IMR-90 (cell line): ENCODE measurements around the gene WNT7B. TPM values are rescaled to one million over a fixed set of nuclear protein-coding genes. Genes with fewer than 3 reads are reported as not detected.

ENCODE experiments used
- ATAC-seq: fragments of 200-7000 bp; cut with Tn5 transposase; 2 replicates; pipeline ENCODE4 v1.9.1; 2020; ENCODE audit warnings: low read depth, mild to moderate bottlenecking, moderate library complexity
- BruUV-seq: library from RNA; stranded (reverse); fragments of 400-500 nt; replicated peaks from 2 replicates; lab custom pipeline; 2021; lab: Mats Ljungman, UMichigan
- CTCF ChIA-PET: fragments of 300-600 bp; formaldehyde crosslinking; extraction: SDS; loops from one replicate; lab custom pipeline; 2021; ENCODE audit warnings: antibody characterized with exemption; lab: Yijun Ruan, JAX
- POLR2A ChIA-PET: fragments of 300-600 bp; sonication (Branson Sonifier 250); formaldehyde crosslinking; loops from one replicate; lab custom pipeline; 2022; ENCODE audit warnings: antibody characterized with exemption; ENCODE audit not compliant: unreplicated experiment; lab: Charles Lee
- DNase-seq: peaks from one replicate; pipeline ENCODE4 v3.0.0; 2013
- H2AFZ ChIP-seq: replicated peaks from 2 replicates; pipeline ENCODE3; 2013; ENCODE audit warnings: low read length, mild to moderate bottlenecking; ENCODE audit not compliant: poor library complexity
- H2AK5ac ChIP-seq: 2 replicates; pipeline ENCODE4 v1.6.1; 2013; ENCODE audit warnings: low read depth, low read length, inconsistent platforms
- H2AK9ac ChIP-seq: replicated peaks from 2 replicates; pipeline ENCODE3; 2013; ENCODE audit warnings: mild to moderate bottlenecking, low read depth, low read length, moderate library complexity; ENCODE audit not compliant: poor library complexity
- H2BK120ac ChIP-seq: 2 replicates; pipeline ENCODE4 v1.6.1; 2013; ENCODE audit warnings: low read depth, low read length, inconsistent platforms
- H2BK15ac ChIP-seq: 3 replicates; pipeline ENCODE4 v1.6.1; 2013; ENCODE audit warnings: low read depth, low read length, inconsistent platforms
- H2BK20ac ChIP-seq: 2 replicates; pipeline ENCODE4 v1.6.1; 2013; ENCODE audit warnings: low read depth, mild to moderate bottlenecking, inconsistent platforms, low read length, moderate library complexity
- H2BK5ac ChIP-seq: 2 replicates; pipeline ENCODE4 v1.6.1; 2013; ENCODE audit warnings: mild to moderate bottlenecking, low read depth, low read length, inconsistent platforms; ENCODE audit not compliant: poor library complexity, severe bottlenecking
- H3K14ac ChIP-seq: replicated peaks from 2 replicates; pipeline ENCODE4 v1.6.1; 2013; ENCODE audit warnings: low read depth, low read length, inconsistent platforms
- H3K18ac ChIP-seq: 2 replicates; pipeline ENCODE4 v1.6.1; 2013; ENCODE audit warnings: low read depth, low read length, control low read depth
- H3K23ac ChIP-seq: 2 replicates; pipeline ENCODE4 v1.6.1; 2013; ENCODE audit warnings: low read depth, low read length, inconsistent platforms
- H3K27ac ChIP-seq: 2 replicates; pipeline ENCODE4 v1.5.1; 2013; ENCODE audit warnings: mild to moderate bottlenecking, control low read depth, low read length; ENCODE audit not compliant: insufficient read depth
- H3K27me3 ChIP-seq: 2 replicates; pipeline ENCODE4 v1.6.1; 2013; ENCODE audit warnings: low read length; ENCODE audit not compliant: control insufficient read depth, insufficient read depth
- H3K36me3 ChIP-seq: 2 replicates; pipeline ENCODE4 v1.6.1; 2013; ENCODE audit warnings: low read length, mixed read lengths; ENCODE audit not compliant: control insufficient read depth, insufficient read depth
- H3K4ac ChIP-seq: 2 replicates; pipeline ENCODE4 v1.6.1; 2013; ENCODE audit warnings: low read depth, low read length, inconsistent platforms
- H3K4me1 ChIP-seq: 2 replicates; pipeline ENCODE4 v1.6.1; 2013; ENCODE audit warnings: low read length, mixed read lengths; ENCODE audit not compliant: control insufficient read depth, insufficient read depth
- H3K4me2 ChIP-seq: 2 replicates; pipeline ENCODE4 v1.6.1; 2013; ENCODE audit warnings: low read depth, mild to moderate bottlenecking, control low read depth, low read length, moderate library complexity
- H3K4me3 ChIP-seq: 2 replicates; pipeline ENCODE4 v1.5.1; 2013; ENCODE audit warnings: low read depth, mild to moderate bottlenecking, control low read depth, low read length, moderate library complexity; ENCODE audit not compliant: insufficient read depth
- H3K56ac ChIP-seq: 2 replicates; pipeline ENCODE4 v1.6.1; 2013; ENCODE audit warnings: low read length, inconsistent platforms; ENCODE audit not compliant: insufficient read depth; ENCODE audit errors: extremely low read depth
- H3K79me1 ChIP-seq, 2 experiments: 2 replicates each; pipeline ENCODE4 v1.6.1; 2013; ENCODE audit warnings: low read length in 2 of 2, inconsistent platforms in 1 of 2, low read depth in 1 of 2
- H3K9ac ChIP-seq: 2 replicates; pipeline ENCODE4 v1.6.1; 2013; ENCODE audit warnings: low read depth, low read length, control low read depth
- H3K9me1 ChIP-seq: 2 replicates; pipeline ENCODE4 v1.6.1; 2013; ENCODE audit warnings: low read length, inconsistent platforms; ENCODE audit not compliant: insufficient read depth
- H3K9me3 ChIP-seq: 2 replicates; pipeline ENCODE4 v1.6.1; 2013; ENCODE audit warnings: low read length; ENCODE audit not compliant: control insufficient read depth, insufficient read depth
- H4K20me1 ChIP-seq: 2 replicates; pipeline ENCODE4 v1.6.1; 2013; ENCODE audit warnings: low read length, inconsistent platforms; ENCODE audit not compliant: insufficient read depth
- H4K5ac ChIP-seq: 2 replicates; pipeline ENCODE4 v1.6.1; 2013; ENCODE audit warnings: mild to moderate bottlenecking, low read depth, low read length, control low read depth
- H4K8ac ChIP-seq, 2 experiments: 2 replicates each; pipeline ENCODE4 v1.6.1; 2013; ENCODE audit warnings: low read depth in 2 of 2, low read length in 2 of 2, control low read depth in 1 of 2, inconsistent platforms in 1 of 2
- H4K91ac ChIP-seq: 2 replicates; pipeline ENCODE4 v1.6.1; 2013; ENCODE audit warnings: low read depth, low read length, inconsistent platforms; ENCODE audit not compliant: insufficient read depth
- BHLHE40 ChIP-seq: fragments of 150-350 bp; IDR thresholded peaks from 2 replicates; pipeline ENCODE4 v1.6.1; 2016; ENCODE audit warnings: mild to moderate bottlenecking, low read depth, low read length
- CEBPB ChIP-seq: IDR thresholded peaks from 2 replicates; pipeline ENCODE4 v1.6.1; 2012; ENCODE audit warnings: low read depth, low read length, improper control_type of control experiment
- CHD1 ChIP-seq: IDR thresholded peaks from 2 replicates; pipeline ENCODE4 v1.6.1; 2012; ENCODE audit warnings: low read depth, low read length, improper control_type of control experiment
- CTCF ChIP-seq: conservative IDR thresholded peaks from 2 replicates; pipeline ENCODE4 v1.5.1; 2012; ENCODE audit warnings: mild to moderate bottlenecking, low read depth, low read length, improper control_type of control experiment
- FOS ChIP-seq: fragments of 150-350 bp; IDR thresholded peaks from 2 replicates; pipeline ENCODE4 v1.6.1; 2016; ENCODE audit warnings: low read depth, low read length
- MAFK ChIP-seq: IDR thresholded peaks from 2 replicates; pipeline ENCODE4 v1.6.1; 2012; ENCODE audit warnings: low read depth, low read length, improper control_type of control experiment
- MAZ ChIP-seq: IDR thresholded peaks from 2 replicates; pipeline ENCODE4 v1.6.1; 2012; ENCODE audit warnings: low read depth, mild to moderate bottlenecking, low read length, improper control_type of control experiment, moderate library complexity, borderline replicate concordance
- MXI1 ChIP-seq: IDR thresholded peaks from 2 replicates; pipeline ENCODE4 v1.6.1; 2012; ENCODE audit warnings: low read depth, mild to moderate bottlenecking, low read length, moderate library complexity, borderline replicate concordance
- POLR2A ChIP-seq: IDR thresholded peaks from 2 replicates; pipeline ENCODE4 v1.6.1; 2012; ENCODE audit warnings: mild to moderate bottlenecking, low read depth, low read length
- RAD21 ChIP-seq: IDR thresholded peaks from 2 replicates; pipeline ENCODE4 v1.6.1; 2012; ENCODE audit warnings: low read length, improper control_type of control experiment
- RCOR1 ChIP-seq: IDR thresholded peaks from 2 replicates; pipeline ENCODE4 v1.6.1; 2012; ENCODE audit warnings: mild to moderate bottlenecking, low read length, improper control_type of control experiment; ENCODE audit not compliant: insufficient replicate concordance
- RFX5 ChIP-seq: IDR thresholded peaks from 2 replicates; pipeline ENCODE4 v1.8.0; 2012; ENCODE audit warnings: low read depth, mild to moderate bottlenecking, low read length, moderate library complexity
- SMC3 ChIP-seq: fragments of 150-350 bp; IDR thresholded peaks from 2 replicates; pipeline ENCODE4 v1.6.1; 2016; ENCODE audit warnings: low read depth, mild to moderate bottlenecking, antibody characterized with exemption, low read length, moderate library complexity
- USF2 ChIP-seq: fragments of 150-350 bp; IDR thresholded peaks from 2 replicates; pipeline ENCODE4 v1.6.1; 2017; ENCODE audit warnings: mild to moderate bottlenecking, antibody characterized with exemption, low read length, low read depth
- dilution Hi-C: fragments of 300-500 bp; cut with HindIII; formaldehyde crosslinking; loops from one replicate; pipeline ENCODE4 v1.14.3; 2018; ENCODE audit warnings: low sequenced_read_pairs; ENCODE audit not compliant: unreplicated experiment
- in situ Hi-C: fragments of 300-500 bp; cut with MboI; formaldehyde crosslinking; loops from 3 replicates; pipeline ENCODE4 v1.14.3; 2019; ENCODE audit warnings: low sequenced_read_pairs, inconsistent platforms, mixed read lengths
- intact Hi-C: fragments of 100-400 bp; cut with micrococcal nuclease; formaldehyde crosslinking; loops from 2 replicates; pipeline ENCODE4 v1.10.0; 2022
- polyA plus RNA-seq, 3 experiments: library from polyadenylated mRNA; depleted of rRNA; stranded (reverse); fragments of >200 nt; gene quantifications; 2 replicates each; pipeline ENCODE4 v1.2.3, GENCODE V29; 2012; ENCODE audit warnings: low replicate concordance in 1 of 3
- total RNA-seq: library from RNA; depleted of rRNA; stranded (reverse); fragments of >200 nt; gene quantifications from 2 replicates; pipeline ENCODE4 v1.2.3, GENCODE V29; 2012

The WNT7B gene
- total and polyA plus RNA-seq, 2 of the 4 experiments (the other 2 are of a cell fraction) = under 0.01 to 0.15 TPM

DNA sequence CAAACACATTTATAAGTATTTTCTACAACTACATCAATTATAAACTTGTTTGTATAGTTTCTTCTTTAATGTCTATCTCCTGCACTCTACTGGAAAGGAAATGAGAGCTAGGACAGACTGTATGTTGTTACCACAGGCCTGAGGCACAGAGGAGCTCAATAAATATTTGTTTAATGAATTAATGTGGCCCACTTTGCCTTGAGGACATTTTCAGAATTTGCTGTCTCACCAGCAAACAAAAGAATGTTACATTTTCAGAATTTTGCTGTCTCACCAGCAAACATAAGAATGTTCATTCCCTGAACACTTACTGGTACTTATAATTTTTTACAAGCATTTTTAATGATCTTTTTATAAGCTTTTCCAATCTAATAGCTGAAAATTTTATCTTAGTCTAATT lies 41.9 kb upstream of the WNT7B start:
- dilution Hi-C loops = no loop called here
- intact Hi-C loops = no loop called here
- no peak overlapping the region for H3K23ac ChIP-seq
- peaks cover 7 to 12% of the 10 kb centered on the region in 2 experiments; a peak in 2 of 4 replicates for H3K79me1 ChIP-seq
- H3K14ac ChIP-seq = no peak overlapping the region
- H3K4me2 ChIP-seq = no peak overlapping the region
- H3K36me3 ChIP-seq = no peaks in the 10 kb centered on the region
- H3K9me1 ChIP-seq = no peaks in the 10 kb centered on the region; the same call in 1 of the 2 replicates
- H2BK120ac ChIP-seq = no peak overlapping the region
- no peak overlapping the region for H4K8ac ChIP-seq
- H3K56ac ChIP-seq = no peak overlapping the region
- peaks cover 6% of the 10 kb centered on the region for H3K4me1 ChIP-seq
- POLR2A ChIA-PET = no interaction called here
- H3K4ac ChIP-seq = no peak overlapping the region
- H3K27ac ChIP-seq = no peak overlapping the region
- H4K5ac ChIP-seq = no peak overlapping the region
- no peak overlapping the region for H2AFZ ChIP-seq
- H3K9me3 ChIP-seq = no peaks in the 10 kb centered on the region
- no peak overlapping the region for H3K18ac ChIP-seq
- BruUV-seq = no TSS peak
- CTCF ChIA-PET = interaction anchor here (0.6 kb wide), 1 partner anchor 37 kb away, joined by 4 read pairs; no protein-coding TSS in a partner anchor
- no peak overlapping the region for H4K91ac ChIP-seq
- H2BK5ac ChIP-seq = no peak overlapping the region
- H2BK20ac ChIP-seq = no peak overlapping the region
- H2AK9ac ChIP-seq = no peak overlapping the region
- H3K9ac ChIP-seq = no peak overlapping the region
- no peaks in the 10 kb centered on the region for H4K20me1 ChIP-seq
- no peak for ATAC-seq
- no peak for TF ChIP-seq RFX5
- no peak for TF ChIP-seq MAFK
- TF ChIP-seq MAZ = no peak
- no peak for TF ChIP-seq CTCF
- no peak for TF ChIP-seq BHLHE40
- no peak for TF ChIP-seq RAD21
- no peak for TF ChIP-seq SMC3
- TF ChIP-seq POLR2A = no peak
- TF ChIP-seq CEBPB = no peak
- TF ChIP-seq MXI1 = no peak
- TF ChIP-seq CHD1 = no peak
- no peak for TF ChIP-seq USF2
- TF ChIP-seq FOS = no peak
- TF ChIP-seq RCOR1 = no peak
- H2BK15ac ChIP-seq = no peak overlapping the region
- DNase-seq = no peak
- in situ Hi-C loops = no loop called here
- no peak overlapping the region for H3K4me3 ChIP-seq
- no peaks in the 10 kb centered on the region; the same call in 1 of the 2 replicates for H3K27me3 ChIP-seq
- H2AK5ac ChIP-seq = no peak overlapping the region
